Left kidney (tissue), 8 donors: ENCODE measurements around the gene DNAH6. TPM values are rescaled to one million over a fixed set of nuclear protein-coding genes. Genes with fewer than 3 reads are reported as not detected.
"Not testable (repeated sequence)": the region's sequence is repeated elsewhere in the genome, so short reads cannot be mapped to it uniquely, and the experiment has no call there.

Experiments used
- DNase-seq: peaks from one replicate; pipeline ENCODE4 v3.0.0-alpha.2; 2013
- long read RNA-seq, 8 donors: transcript quantifications; one replicate each; lab custom pipeline, GENCODE V29; 2026
- polyA plus RNA-seq: library from polyadenylated mRNA; unstranded; fragments of 120-200 nt; gene quantifications from one replicate; pipeline ENCODE4 v1.2.1, GENCODE V29; 2013; ENCODE audit not compliant: insufficient read length

DNAH6 gene, protein sequence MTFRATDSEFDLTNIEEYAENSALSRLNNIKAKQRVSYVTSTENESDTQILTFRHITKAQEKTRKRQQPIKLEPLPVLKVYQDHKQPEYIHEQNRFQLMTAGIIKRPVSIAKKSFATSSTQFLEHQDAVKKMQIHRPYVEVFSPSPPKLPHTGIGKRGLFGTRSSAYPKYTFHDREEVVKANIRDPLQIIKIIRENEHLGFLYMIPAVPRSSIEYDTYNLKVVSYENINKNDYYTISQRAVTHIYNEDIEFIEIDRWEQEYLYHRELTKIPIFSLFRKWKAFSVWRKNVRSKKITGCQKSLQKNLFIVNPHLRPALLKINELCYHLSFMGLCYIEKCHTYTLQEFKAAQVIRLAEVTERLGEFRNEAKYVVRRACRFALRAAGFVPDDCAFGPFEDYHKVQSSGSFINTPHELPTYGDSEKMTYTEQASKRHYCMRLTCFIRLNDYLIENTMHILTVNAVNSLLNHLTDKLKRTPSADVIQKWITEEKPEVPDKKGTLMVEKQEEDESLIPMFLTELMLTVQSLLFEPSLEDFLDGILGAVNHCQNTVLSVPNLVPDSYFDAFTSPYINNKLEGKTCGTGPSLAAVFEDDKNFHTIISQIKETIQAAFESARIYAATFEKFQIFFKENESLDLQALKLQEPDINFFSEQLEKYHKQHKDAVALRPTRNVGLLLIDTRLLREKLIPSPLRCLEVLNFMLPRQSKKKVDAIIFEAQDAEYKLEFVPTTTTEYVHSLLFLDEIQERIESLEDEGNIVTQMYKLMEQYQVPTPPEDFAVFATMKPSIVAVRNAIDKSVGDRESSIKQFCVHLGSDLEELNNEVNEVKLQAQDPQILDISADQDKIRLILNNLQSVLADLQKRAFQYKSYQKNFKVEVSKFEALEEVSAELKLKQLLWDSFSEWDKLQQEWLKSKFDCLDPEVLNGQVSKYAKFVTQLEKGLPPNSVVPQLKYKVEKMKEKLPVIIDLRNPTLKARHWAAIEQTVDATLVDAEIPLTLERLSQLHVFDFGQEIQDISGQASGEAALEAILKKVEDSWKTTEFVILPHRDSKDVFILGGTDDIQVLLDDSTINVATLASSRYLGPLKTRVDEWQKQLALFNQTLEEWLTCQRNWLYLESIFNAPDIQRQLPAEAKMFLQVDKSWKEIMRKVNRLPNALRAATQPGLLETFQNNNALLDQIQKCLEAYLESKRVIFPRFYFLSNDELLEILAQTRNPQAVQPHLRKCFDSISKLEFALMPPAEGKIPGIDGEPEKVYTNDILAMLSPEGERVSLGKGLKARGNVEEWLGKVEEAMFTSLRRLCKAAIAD (N-terminal part only)
- 3.6 TPM for polyA plus RNA-seq
- long read RNA-seq, donor 1: 0 reads
- long read RNA-seq, donor 2: 0 reads
- long read RNA-seq, donor 3: 0 reads
- long read RNA-seq, donor 4: 0 reads
- long read RNA-seq, donor 5: 0 reads
- long read RNA-seq, donor 6: 0 reads
- long read RNA-seq, donor 7: 0 reads
- long read RNA-seq, donor 8: 0 reads

DNA sequence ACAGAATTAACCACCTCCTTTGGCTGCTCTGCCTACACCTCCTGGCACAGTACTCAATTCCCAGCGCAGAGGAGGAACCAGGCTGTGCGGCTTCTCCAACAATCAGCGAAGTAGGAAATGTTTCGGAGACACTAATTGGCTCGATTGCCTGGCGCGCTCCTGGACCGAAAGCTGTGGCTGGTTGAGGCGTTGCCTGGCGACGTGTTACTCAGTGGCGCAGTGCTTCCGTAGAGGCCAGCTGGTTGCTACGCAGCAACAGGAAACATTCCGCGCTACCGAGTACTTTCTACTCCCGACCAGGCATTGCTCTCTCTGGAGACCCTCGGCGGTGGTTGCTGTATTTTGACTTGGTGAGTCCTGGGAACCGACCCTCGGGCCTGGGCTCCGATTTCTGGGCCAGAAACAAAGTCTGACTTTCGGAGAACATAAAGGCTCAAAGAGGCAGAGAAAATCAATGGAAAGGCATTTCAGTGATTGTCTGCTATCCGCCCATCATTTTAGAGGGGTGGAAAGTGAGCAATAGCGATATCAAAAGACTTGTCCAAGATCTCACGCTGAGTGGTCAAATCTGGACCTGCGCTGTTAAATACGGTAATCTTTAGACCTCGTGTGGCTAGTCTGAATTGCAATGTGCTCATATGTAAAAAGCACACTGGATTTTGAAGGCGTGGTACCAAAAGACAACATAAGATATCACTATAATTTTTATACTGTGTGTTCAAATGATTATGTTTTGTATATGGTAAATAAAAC lies at the start of gene DNAH6:
Gene DNAH6, plus strand, starts transcription at position 265 of the 753 bp plus-strand sequence. CDS start 1,329 bp downstream, outside the sequence.
- peak; percentile 95 for DNase-seq

DNA sequence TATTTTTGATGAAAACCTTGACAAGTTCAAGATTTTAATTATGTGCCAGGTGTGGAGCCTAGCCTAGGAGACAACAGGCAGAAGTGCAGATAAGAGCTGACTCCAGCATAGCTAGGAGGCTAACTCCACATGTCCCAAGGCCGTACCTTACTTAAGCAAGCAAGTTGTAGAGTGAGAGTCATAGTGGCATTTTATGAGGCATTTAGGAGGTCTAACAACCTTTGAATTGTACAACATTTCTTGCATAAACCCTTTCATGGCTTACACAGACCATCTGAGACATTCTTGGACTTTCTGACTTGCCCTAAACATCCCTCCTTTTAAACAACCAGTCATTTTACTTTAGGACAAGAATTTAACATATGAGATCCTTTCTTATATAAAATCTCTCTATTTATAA lies 48.9 kb upstream of the DNAH6 start:
- DNase-seq: no peak

DNA sequence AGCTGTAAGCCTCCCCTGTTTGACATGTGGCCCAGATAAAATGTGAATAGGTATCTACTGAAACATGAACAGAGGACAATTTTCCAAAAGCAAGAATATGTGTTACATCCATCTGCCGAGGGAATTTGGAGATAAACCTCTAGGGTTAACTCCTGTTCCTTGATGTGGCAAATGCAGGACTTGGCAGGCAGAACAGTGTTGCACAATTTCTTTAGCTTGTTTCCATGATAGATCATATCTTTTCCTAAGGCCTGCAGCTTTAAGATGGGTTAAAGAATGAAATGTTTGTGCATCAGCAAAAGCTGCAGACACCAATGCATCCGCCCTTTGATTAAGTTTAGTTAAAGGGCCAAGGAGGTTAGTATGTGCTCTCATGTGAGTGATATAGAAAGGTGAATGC lies 43.9 kb upstream of the DNAH6 start:
- not testable (repeated sequence) for DNase-seq

DNA sequence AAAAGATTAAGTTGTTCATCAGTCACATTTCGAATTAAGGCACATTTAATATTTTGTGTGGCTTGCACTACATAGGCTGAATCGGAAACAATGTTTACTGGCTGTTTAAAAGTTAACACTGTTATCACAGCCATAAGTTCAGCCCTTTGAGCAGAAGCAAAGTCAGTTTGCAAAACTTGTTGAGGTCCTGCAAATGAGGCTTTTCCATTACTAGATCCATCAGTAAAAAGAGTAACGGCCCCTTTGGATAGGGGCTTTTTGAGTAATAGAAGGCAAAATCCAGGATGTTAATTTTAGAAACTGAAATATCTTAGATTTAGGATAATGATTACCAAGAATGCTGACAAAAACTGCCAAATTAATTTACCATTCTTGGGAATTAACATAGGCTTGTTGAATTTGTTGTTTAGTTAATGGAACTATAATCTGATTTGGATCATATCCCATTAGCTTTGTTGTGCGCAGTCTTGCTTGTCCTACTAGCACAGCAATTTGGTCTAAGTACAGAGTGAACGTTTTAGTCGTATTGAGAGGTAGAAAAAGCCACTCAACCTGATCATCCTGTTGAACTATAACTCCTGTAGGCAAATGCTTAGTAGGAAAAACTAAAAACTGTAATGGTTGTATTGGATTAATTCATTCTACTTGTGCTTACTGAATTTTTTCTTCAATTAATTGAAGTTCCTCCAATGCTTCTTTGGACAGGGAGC lies 43.3 kb upstream of the DNAH6 start:
- DNase-seq: no peak

DNA sequence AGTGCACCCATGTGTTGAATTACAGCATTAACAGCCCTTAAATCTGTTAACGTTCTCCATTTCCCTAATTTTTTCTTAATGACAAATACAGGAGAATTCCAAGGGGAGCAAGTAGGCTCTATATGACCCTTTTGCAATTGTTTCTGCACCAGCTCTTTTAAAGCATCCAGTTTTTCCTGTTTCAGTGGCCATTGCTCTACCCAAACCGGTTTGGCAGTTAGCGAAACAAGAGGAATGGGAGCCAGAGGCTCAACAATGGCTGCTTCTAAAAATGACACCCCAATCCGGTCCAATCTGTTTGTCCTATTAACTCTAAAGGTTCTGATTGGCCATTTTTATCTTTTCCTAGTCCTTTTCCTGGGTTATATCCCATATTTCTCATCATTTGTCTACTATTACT lies 42.1 kb upstream of the DNAH6 start:
- DNase-seq: peak; percentile 53

DNA sequence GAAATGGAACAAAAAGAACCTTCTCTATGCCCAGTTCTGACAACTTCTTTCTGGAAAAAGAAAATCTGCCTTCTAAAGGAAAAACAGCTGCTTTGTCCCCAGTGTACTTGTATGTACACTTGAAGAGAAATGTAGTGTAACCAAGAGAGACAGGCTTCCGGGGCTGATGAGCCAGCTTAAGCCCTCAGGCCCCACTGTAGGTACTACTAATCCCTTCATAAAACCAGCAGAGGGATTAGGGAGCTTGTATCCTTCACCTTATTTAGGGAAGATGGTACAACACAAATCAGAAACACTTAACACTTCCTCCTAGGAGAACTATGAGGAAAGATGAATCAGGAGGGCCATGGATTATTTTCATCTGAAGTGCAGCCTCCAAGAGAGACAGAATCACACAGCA lies 38.4 kb upstream of the DNAH6 start:
- DNase-seq: no peak

DNA sequence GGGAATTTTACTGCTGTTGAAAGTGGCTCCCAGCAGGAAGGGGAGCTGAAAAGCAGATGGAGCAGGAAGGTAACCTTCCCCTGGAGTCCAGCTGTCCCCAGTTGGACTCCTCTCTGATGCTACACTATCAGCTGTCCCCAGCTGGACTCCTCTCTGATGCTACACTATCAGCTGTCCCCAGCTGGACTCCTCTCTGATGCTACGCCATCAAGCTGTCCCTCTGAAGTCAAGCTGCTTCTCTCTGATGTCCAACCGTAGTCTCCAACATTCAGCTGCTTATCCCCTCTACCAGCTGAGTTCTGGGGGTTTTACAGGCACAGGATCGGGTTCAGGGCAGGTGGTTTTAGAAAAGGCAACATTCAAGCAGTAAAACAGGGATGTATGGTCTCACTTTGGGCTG lies 37.4 kb upstream of the DNAH6 start:
- DNase-seq: no peak

DNA sequence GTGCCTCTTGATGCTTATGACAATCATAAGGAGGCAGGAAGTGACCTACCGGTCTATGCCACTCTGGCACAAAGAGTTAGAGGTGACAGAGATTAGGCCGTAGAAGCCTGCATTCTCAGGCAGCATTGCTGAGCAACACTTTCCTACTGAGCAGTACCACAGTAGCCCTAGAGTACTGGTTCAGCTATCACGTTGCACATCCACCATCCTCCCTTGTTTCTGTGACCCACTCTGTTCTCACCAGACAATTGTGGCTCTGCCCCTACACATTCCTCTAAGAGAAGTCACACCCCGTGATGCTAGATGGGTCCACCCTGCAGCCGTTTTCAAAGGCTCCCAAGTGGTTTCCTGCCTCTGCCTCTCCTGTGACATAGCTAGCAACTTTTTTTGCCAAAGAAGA lies 34.6 kb upstream of the DNAH6 start:
- DNase-seq: no peak

DNA sequence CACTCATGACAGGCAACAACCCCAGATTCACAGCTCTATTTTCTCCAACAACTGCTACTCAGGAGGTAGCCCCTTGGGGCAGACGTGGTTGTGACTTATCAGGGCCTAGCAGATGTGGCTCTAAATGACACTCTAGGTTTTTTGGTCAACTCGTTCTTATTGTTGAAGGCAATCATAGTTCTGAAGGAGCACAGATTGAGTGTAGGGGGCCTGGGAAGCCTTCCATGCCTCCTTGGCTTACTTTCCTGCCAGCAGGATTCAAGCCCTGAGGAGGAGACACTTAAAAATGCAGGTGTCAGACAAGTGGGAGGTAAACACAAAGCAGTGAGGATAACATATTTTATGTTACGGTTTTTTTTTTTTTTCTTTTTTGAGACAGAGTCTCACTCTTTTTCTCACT lies 33.7 kb upstream of the DNAH6 start:
- no peak for DNase-seq

DNA sequence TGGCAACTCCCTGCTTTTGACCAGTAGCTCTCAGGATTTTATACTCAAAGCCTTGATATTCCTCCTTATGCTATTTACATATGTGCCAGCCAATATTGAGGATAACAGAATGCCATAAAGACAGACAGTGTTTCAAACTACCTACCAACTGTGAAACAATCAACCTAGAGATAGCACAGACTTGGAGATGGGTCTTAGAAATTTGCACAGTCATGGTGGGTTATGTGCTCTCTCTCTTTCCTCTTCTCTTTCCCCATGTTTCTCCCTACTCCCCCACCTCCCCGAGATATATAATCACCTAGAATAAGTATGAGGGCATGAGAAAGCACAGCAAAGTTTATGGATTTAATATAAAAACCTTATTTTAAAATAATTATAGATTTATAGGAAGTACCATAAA lies 33.0 kb upstream of the DNAH6 start:
- no peak for DNase-seq

DNA sequence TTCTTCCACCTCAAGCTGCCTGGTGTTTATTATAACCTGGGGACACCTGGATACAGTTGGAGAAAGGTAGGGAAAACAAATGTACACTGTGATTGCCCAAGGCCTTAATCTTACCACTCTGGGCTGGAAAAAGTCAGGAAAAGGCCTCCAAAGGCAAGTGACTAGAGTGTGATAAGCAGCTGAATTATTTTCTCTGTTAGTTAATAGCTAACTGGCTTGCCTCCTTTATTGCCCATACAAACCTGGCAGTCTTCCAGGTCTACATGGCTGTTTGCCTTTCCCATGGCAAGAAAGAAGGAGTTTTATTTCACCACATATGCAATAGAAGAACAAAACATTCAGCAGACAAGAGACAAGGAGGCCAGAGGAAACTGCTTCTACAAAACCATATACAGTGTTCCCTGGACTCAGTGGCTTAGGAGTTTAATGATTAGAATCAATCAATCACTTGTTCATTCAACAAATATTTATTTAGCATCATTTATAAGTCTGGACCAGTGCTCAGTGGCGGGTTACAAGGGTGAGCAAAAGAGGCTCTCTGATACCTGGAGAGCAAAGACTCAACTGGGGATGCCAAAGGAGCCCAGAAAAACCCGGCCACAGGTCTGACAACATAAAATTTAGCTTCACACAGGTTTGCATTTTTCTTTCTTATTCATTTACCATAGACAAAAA lies 29.7 kb upstream of the DNAH6 start:
- DNase-seq: peak; percentile 67

DNA sequence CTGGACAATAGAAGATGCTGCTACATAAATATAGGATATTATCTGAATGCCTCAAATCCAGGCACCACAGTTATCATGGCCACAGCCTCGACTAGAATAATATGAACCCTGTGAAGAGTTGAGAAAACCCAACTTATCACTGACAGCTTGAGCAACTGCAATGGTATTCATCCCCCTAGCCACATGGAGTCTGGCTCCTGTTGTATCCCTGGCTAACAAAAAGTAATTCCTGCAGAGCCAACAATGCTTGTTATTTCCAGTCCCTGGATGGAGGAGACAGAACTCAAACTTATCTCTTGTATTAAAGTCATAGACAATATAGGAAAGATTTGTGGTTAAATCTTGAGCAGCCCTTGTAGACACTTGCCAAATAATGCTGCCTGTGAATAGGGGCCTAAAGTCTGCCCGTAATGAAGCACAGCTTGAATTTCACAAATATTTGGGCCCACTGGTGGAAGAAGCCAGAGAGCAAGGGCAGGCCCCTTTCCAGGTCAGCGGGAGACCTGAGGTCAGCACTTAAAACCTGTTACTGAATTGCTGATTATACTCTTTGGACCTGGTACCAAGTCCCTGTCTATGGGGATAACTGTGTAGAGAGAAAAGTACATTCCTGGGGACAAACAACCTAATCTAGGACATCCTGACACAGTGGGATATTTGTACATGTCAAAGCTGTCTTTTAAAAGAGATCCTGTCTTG lies 28.9 kb upstream of the DNAH6 start:
- no peak for DNase-seq

DNA sequence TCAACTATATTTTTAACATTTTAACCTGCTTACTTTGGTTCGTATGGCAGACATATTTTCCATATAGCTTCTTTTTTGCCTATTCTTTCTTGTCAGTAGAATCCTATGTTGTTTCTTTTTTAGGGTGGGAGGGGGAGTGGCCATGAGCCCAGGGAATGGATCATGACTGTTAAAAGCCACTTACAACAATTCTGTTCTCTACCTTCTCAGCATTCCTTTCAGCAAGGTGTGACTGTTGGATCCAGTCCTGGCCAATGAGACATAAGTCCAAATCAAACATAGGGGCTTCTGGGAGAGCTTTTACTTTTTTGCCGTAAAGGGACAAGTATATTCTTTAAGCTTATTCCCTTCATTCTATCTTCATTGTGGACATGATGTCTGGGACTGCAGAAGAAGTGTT lies 25.0 kb upstream of the DNAH6 start:
- DNase-seq: no peak

DNA sequence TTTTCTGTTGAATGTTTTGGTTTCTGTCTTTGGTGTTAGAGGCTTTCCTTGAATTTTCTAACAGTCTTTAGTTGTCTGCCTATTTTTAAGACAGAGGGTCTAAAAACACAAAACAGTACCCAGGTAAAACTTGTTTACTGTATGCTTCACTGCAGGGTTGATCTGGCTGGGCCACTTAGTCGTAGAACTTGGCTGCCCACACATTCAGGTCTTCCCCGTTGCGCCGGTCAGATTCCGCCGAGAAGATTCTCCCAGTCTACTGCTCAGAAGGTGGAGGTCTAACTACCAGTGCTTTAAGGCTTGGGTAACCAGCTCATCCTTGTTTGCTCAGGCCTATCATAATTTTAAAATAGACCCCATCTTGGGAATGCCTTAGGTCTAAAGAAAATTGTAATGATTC lies 24.6 kb upstream of the DNAH6 start:
- no peak for DNase-seq

DNA sequence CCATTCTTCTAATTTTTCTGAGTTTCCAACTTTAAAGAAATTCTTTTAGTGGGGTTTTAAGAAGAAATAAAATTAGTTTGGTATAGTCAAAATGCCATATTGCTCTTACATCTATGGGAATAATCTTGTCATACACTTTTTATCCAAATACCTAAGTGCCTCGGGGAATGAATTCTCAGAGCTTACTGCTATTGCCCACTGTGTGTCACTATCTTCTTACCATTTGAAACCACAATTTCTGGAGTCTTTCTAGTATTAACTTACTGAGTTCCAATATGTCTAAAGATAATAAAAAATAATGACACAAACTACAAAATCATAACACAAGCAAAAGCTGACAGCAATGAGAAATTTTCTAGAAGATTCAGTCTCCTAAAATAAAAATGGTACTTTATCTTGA lies 23.7 kb upstream of the DNAH6 start:
- no peak for DNase-seq

DNA sequence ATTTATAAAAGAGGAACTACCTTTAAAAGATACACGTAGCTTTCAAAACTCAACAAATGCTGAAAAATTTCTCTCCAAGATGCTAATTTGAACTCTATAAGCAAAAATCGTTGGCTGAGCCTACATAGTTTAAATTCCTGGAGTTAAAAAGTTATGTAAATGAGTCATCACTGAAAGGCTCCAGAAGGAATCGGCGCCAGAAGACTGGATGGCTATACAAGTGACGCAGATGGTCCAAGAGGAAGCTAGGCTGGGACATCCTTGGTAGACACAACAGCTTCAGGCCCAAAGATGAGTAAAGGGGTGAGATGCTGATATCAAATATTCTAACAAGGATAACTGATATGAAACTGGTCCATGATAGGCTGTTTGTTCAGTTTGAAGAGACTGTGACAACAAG lies 22.8 kb upstream of the DNAH6 start:
- no peak for DNase-seq

DNA sequence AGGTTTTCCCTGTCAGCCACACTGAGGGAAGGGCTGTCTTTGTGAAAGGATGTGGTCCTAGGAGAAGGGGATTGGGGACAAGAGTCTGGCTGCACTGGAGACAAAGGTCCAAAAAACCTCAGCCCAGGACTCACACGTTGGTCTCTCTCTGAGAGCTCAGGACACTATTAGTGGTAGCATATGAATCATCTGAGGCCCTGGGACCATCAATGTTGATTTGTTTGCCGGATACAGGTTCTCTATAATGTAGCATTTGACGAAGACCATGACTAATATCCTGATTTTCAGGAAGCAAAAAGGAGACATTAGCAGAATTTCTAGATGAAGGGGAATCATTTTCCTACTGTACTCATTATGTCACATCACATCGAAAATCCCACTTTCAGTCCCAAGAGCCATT lies 22.2 kb upstream of the DNAH6 start:
- no peak for DNase-seq

DNA sequence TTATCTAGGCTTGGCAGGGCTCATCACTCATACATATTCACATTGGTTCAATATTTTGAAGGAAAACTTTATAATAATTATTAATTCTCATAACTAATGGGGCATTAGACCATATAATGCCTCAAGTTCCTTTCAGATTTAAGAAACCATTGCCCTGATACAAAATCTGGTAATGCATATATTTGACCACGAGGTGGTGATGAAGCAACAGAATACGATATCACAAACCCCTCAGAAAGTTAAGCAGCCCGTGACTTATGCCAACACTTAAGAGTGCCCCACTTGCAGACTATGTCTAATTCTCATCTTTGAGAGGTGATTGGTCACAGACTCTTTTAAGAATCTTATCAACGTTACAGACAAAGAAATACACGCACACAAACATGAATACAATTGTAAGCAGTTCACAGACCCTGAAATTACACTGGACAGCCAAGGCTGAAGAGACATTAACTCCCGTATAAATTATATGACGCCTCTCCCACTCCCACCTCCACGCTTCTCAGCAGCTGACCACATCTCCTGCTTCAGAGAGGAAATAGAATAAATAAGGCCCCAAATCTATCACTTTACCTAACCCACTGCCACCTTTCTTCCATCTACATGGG lies 20.7 kb upstream of the DNAH6 start:
- peak; percentile 68 for DNase-seq

DNA sequence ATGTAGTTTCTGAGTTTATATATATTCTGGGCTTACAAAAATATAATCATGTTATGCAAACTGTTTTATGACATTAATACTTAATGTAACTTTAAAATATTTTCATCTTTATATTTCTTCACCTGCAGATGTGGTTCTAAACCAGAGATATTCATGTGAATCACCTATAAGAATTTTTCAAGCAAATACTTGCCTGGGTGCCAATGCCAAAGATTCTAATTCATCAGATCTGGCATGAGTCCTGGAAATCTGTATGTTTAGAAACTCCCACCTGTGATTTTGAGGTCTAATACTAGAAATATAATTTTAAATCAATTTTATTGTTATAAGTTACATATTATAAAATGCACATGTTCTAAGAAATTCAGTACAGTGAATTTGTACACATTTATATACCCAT lies 19.9 kb upstream of the DNAH6 start:
- no peak for DNase-seq
